ENCODE results near the gene KANSL1.

GRCh38 chr17:46160169-46160568 is 33.1 kb downstream of the KANSL1 start:
- TF ChIP-seq CSDC2 (CRISPR knock-in tag; IDR thresholded peaks at IDR 0.05) (no peak), TOX (CRISPR knock-in tag; IDR thresholded peaks at IDR 0.05; ENCODE audit: borderline replicate concordance) (no peak), BACH2 (CRISPR knock-in tag; IDR thresholded peaks at IDR 0.05; ENCODE audit: borderline replicate concordance) (no peak), ZFP30 (CRISPR knock-in tag; IDR thresholded peaks at IDR 0.05) (no peak), ESRRG (CRISPR knock-in tag; IDR thresholded peaks at IDR 0.05) (no peak), POU6F1 (CRISPR knock-in tag; IDR thresholded peaks at IDR 0.05; ENCODE audit: borderline replicate concordance, low read depth) (no peak), ZNF70 (CRISPR knock-in tag; IDR thresholded peaks at IDR 0.05) (no peak), ARNTL (CRISPR knock-in tag; IDR thresholded peaks at IDR 0.05; ENCODE audit: borderline replicate concordance, low read depth) (no peak), ISL1 (CRISPR knock-in tag; IDR thresholded peaks at IDR 0.05) (no peak)
- TF ChIP-seq, protein P1, sequence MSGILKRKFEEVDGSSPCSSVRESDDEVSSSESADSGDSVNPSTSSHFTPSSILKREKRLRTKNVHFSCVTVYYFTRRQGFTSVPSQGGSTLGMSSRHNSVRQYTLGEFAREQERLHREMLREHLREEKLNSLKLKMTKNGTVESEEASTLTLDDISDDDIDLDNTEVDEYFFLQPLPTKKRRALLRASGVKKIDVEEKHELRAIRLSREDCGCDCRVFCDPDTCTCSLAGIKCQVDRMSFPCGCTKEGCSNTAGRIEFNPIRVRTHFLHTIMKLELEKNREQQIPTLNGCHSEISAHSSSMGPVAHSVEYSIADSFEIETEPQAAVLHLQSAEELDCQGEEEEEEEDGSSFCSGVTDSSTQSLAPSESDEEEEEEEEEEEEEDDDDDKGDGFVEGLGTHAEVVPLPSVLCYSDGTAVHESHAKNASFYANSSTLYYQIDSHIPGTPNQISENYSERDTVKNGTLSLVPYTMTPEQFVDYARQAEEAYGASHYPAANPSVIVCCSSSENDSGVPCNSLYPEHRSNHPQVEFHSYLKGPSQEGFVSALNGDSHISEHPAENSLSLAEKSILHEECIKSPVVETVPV (CRISPR knock-in tag; IDR thresholded peaks at IDR 0.05) = no peak
- TF ChIP-seq, protein P2, sequence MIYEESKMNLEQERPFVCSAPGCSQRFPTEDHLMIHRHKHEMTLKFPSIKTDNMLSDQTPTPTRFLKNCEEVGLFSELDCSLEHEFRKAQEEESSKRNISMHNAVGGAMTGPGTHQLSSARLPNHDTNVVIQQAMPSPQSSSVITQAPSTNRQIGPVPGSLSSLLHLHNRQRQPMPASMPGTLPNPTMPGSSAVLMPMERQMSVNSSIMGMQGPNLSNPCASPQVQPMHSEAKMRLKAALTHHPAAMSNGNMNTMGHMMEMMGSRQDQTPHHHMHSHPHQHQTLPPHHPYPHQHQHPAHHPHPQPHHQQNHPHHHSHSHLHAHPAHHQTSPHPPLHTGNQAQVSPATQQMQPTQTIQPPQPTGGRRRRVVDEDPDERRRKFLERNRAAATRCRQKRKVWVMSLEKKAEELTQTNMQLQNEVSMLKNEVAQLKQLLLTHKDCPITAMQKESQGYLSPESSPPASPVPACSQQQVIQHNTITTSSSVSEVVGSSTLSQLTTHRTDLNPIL (CRISPR knock-in tag; IDR thresholded peaks at IDR 0.05; ENCODE audit: low read depth) = no peak
- TF ChIP-seq, protein P3, sequence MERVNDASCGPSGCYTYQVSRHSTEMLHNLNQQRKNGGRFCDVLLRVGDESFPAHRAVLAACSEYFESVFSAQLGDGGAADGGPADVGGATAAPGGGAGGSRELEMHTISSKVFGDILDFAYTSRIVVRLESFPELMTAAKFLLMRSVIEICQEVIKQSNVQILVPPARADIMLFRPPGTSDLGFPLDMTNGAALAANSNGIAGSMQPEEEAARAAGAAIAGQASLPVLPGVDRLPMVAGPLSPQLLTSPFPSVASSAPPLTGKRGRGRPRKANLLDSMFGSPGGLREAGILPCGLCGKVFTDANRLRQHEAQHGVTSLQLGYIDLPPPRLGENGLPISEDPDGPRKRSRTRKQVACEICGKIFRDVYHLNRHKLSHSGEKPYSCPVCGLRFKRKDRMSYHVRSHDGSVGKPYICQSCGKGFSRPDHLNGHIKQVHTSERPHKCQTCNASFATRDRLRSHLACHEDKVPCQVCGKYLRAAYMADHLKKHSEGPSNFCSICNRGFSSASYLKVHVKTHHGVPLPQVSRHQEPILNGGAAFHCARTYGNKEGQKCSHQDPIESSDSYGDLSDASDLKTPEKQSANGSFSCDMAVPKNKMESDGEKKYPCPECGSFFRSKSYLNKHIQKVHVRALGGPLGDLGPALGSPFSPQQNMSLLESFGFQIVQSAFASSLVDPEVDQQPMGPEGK (CRISPR knock-in tag; IDR thresholded peaks at IDR 0.05; ENCODE audit: borderline replicate concordance) = no peak
